22Rv1 (cell line): ENCODE data around the gene CFAP45.

Experiments
- ZFX ChIP-seq: fragments of 450-650 bp; IDR thresholded peaks from 2 replicates; pipeline ENCODE4 v1.6.1; 2017; ENCODE audit warnings: antibody characterized with exemption, borderline replicate concordance
- TF ChIP-seq, protein P1 (sequence below): fragments of 450-650 bp; IDR thresholded peaks from 2 replicates; pipeline ENCODE4 v1.5.1; 2017; ENCODE audit warnings: mild to moderate bottlenecking

DNA sequence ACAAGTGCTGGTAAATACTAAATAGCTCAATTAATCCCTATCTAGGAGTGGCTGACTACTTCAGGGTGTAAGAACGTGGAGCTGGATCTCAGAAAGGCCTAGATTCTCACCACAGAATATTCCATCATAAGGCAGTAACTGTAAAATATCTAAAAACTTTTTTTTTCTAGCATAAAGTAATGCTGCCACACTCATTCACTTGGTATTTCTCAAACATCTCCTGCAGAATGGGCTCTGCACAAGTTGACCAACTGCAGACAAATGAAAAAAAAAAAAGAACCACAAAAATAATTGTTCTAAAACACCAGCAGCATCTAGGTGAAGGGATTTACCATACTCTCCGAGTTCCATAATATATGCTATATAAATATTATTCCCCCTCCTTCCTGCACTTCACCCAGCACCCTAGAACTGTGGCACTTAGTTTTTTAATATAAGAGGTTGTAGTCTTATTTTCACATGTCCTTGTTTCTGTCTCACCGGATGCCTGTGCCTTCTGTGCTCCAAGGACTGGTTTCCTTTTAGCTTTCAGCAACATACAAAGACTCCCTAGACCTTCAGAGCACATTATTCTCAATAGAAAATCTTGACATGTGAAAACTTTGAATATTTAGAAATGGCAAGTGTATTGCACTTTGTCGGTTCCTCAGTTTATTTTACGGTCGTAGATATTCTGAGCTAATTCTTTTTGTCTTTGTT lies 46.4 kb downstream of the CFAP45 start:
- TF ChIP-seq, protein P1, sequence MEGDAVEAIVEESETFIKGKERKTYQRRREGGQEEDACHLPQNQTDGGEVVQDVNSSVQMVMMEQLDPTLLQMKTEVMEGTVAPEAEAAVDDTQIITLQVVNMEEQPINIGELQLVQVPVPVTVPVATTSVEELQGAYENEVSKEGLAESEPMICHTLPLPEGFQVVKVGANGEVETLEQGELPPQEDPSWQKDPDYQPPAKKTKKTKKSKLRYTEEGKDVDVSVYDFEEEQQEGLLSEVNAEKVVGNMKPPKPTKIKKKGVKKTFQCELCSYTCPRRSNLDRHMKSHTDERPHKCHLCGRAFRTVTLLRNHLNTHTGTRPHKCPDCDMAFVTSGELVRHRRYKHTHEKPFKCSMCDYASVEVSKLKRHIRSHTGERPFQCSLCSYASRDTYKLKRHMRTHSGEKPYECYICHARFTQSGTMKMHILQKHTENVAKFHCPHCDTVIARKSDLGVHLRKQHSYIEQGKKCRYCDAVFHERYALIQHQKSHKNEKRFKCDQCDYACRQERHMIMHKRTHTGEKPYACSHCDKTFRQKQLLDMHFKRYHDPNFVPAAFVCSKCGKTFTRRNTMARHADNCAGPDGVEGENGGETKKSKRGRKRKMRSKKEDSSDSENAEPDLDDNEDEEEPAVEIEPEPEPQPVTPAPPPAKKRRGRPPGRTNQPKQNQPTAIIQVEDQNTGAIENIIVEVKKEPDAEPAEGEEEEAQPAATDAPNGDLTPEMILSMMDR, result no peak
- TF ChIP-seq ZFX, result no peak
